ENCODE data around the gene HBA2.
"Not testable (repeated sequence)": the region's sequence is repeated elsewhere in the genome, so short reads cannot be mapped to it uniquely, and the experiment has no call there.

Gene HBA2

DNA sequence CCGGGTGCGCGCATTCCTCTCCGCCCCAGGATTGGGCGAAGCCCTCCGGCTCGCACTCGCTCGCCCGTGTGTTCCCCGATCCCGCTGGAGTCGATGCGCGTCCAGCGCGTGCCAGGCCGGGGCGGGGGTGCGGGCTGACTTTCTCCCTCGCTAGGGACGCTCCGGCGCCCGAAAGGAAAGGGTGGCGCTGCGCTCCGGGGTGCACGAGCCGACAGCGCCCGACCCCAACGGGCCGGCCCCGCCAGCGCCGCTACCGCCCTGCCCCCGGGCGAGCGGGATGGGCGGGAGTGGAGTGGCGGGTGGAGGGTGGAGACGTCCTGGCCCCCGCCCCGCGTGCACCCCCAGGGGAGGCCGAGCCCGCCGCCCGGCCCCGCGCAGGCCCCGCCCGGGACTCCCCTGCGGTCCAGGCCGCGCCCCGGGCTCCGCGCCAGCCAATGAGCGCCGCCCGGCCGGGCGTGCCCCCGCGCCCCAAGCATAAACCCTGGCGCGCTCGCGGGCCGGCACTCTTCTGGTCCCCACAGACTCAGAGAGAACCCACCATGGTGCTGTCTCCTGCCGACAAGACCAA is at the start of gene HBA2:
TSS of gene HBA2 (plus strand) at position 503 of the 568 bp plus-strand sequence. CDS start at position 540, 37 bp downstream.
- not testable (repeated sequence) for DNase-seq

DNA sequence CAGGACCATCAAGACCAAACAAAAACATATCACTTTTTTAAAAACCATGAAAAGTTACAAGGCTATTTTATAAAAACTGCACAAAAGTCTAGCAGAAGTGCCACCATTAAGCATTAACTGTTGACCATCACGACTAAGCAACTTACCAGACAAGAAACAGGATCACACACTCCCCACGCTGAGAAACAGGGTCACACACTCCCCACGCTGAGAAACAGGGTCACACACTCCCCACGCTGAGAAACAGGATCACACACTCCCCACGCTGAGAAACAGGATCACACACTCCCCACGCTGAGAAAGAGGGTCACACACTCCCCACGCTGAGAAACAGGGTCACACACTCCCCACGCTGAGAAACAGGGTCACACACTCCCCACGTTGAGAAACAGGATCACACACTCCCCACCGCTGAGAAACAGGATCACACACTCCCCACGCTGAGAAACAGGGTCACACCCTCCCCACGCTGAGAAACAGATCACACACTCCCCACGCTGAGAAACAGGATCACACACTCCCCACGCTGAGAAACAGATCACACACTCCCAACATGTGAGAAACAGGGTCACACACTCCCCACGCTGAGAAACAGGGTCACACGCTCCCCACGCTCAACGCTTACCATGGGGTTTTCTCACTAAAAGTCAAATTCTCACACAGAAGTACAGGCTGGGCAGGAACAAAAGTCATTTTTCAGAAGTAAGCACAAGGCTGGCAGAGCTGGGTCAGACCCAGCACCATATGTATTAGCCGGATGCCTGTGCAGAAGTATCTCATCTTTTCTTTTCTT is 48.9 kb upstream of the HBA2 start:
- DNase-seq = not testable (repeated sequence)

GRCh38 chr16:125011-125410 is 47.7 kb upstream of the HBA2 start:
- DNase-seq = no peak

GRCh38 chr16:129075-129474 is 43.6 kb upstream of the HBA2 start:
- no peak for DNase-seq

- DNase-seq = no peak
These were observed 42.0 kb upstream of the HBA2 start for GRCh38 chr16:130533-131173.

- no peak for DNase-seq
These were observed 40.6 kb upstream of the HBA2 start for GRCh38 chr16:132120-132519.

DNA sequence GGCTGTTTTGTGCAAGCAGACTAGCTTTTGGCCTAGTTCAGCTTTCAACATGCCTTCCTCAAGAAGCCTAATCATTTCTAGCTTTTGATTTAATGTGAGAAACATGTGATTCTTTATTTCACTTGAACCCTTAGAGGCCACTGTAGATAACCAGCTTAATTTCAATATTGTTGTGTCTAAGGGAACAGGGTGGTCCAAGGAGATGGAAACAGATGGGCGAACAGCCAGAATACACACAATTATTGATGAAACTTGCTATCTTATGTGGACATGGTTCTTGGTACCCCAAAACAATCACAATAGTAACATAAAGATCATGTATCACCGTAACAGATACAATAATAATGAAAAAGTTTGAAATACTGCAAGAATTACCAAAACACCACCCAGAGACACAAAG is 39.0 kb upstream of the HBA2 start:
- no peak for DNase-seq

- peak; percentile 40 for DNase-seq
These were observed 34.6 kb upstream of the HBA2 start for GRCh38 chr16:138049-138417.

DNA sequence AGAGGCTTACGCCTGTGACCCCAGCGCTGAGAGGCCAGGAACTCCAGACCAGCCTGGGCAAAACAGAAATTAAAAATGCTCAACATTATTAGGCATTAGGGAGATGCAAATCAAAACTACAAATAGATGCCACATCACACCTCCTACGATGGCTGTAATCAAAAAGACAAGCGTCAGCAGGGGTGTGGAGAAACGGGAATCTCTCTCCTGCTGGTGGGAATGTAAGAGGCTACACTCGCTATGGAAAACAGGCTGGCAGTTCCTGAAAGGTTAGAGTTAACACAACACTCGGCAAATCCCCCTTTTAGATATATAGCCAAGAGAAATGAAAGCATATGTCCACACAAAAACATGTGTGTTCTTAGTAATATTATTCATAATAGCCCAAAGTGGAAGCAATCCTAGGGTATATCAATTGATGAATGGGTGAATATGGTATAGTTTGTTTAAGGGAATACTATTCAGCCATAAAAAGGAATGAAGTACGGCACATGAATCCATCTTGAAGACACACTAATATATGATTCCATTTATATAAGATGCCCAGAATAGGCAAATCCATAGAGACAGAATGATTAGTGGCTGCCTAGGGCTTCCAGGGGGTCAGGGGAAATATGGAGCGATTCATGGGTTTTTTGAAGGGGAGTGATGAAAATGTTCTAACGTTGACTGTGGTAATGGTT is 32.4 kb upstream of the HBA2 start:
- DNase-seq = no peak

- no peak for DNase-seq
These were observed 30.2 kb upstream of the HBA2 start for GRCh38 chr16:142405-142967.

DNA sequence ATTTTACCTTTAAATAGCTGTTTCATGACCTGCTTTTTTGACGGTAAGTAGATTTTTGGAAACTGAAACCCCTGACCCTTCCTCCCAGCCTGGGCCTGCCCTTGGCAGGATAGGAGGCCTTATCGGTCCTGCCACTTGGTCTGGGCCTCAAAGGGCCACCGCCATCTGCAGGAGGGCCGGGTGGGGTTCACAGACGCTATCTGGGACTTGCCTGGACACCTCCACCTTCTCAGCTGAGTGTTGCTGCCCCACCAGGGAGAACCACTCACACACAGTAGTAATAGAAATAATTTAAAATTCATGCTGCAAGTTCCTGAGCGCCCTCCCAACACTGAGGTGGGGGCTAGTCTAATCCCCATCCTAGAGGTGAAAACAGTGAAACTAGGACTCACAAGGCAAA is 29.6 kb upstream of the HBA2 start:
- no peak for DNase-seq

DNA sequence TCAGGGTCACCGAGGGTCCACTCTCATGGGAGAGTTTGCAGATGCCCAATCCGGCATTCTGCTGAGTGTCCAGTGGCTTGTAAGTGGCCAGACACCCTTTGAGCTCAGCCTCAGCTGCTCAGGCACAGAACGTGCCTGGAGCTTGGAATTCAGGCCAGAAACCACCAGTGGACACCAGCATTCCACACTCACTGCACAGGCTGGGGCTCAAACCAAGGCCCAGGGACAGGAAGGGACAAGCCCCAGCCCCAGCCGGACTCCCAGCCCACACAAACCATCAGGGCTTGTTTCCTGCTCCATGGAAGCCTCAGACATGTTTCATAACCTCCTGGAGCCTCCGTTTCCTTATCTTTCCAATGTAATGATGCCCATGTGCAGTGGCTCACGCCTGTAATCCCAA is 29.2 kb upstream of the HBA2 start:
- no peak for DNase-seq

DNA sequence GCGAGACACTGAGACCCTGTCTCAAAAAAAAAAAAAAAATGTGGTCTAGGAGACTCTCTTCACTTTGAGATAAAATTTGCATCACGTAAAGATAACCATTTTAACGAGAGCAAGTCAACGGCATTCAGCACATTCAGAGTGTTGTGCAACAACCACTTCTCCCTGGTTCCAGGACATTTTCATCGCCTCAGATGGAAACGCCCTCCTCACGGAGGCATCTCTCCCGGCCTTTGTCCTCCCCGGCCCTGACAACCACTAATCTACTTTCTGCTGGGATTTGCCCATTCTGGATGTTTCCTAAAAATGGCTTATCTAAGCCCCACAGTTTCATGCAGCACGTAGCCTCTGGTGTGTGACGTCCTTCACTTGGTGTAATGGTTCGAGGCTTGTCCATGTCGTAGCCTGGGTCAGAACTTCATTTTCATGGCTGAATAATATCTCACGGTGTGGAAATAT is 27.9 kb upstream of the HBA2 start:
- no peak for DNase-seq

- no peak for DNase-seq
These were observed 26.0 kb upstream of the HBA2 start for GRCh38 chr16:146646-147045.

GRCh38 chr16:149024-149660 is 23.5 kb upstream of the HBA2 start:
- no peak for DNase-seq

DNA sequence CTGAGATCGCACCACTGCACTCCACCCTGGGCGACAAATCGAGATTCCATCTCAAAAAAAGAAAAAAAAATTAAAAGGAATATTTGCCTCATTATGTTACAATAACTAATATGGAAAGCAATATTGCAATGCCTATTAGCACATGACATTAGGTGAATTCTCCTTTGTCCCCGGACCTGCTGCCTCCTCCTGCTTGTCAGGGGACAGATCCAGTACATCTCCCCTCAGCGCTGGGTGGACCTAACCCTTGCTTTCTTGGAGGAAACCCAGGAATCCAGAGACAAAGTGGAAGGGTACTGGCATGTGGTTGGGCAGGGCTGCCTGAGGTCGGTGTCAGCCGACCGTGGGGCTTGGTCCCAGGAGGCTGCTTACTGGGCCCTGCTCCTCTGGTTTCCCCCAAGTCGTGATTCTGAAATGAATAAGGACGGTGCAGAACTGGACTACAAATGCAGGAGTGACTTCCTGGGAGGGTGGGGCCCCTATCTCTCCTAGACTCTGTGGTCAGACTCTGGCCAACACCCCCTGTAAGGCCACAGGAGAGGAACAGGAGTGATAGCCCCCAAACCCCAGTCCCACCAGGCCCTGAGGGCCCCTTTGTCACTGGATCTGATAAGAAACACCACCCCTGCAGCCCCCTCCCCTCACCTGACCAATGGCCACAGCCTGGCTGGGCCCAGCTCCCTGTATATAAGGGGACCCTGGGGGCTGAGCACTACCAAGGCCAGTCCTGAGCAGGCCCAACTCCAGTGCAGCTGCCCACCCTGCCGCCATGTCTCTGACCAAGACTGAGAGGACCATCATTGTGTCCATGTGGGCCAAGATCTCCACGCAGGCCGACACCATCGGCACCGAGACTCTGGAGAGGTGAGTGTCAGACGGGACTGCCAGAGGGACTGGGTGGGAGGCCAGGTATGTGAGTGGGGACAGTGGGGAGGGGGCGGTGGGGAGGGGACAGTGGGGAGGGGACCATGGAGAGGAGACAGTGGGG is 20.2 kb upstream of the HBA2 start, which contains the start of gene HBZ:
TSS of gene HBZ (plus strand) at position 504 of the 988 bp plus-strand sequence. CDS start at position 770, 266 bp downstream.
- DNase-seq = no peak

DNA sequence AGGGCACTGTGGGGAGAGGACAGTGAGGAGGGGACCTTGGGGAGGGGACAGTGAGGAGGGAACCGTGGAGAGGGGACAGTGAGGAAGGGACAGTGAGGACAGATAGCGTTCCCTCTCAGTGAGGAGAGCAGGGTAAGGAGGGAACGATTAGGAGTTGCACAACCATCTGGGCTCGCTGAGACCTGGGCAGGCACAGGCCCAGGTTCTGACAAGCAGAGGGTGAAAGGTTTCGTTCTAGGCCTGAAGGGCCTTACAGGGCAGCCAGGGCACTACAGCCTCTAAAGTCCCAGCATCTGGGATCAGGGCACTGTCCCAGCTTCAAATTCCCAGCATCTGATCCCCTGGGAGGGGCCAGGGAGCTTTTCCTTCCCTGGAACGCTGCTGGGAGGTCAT is 19.6 kb upstream of the HBA2 start:
- not testable (repeated sequence) for DNase-seq

DNA sequence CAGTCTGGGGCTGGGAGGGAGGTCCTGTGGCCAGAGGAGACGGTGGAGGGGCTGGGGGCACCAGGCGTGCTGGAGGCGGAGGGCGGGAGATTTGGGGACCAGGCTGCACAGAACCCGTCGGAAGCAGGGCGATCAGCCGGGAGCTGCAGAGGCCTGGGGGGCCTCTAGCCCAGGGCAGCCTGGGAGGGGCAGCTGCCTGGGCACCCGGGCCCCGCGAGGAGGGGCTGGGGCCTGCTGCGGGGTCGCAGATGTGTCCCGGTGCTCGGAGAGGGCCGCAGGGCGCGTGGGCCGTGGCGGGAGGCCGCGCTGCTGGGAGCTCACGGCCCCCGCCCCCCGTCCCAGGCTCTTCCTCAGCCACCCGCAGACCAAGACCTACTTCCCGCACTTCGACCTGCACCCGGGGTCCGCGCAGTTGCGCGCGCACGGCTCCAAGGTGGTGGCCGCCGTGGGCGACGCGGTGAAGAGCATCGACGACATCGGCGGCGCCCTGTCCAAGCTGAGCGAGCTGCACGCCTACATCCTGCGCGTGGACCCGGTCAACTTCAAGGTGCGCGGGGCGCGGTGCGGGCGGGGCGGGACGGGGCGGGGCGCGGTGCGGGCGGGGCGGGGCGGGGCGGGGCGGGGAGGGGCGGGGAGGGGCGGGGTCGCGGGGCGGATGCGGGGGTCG is 19.0 kb upstream of the HBA2 start:
- DNase-seq = not testable (repeated sequence)

GRCh38 chr16:154217-155030 is 18.3 kb upstream of the HBA2 start:
- DNase-seq = no peak

DNA sequence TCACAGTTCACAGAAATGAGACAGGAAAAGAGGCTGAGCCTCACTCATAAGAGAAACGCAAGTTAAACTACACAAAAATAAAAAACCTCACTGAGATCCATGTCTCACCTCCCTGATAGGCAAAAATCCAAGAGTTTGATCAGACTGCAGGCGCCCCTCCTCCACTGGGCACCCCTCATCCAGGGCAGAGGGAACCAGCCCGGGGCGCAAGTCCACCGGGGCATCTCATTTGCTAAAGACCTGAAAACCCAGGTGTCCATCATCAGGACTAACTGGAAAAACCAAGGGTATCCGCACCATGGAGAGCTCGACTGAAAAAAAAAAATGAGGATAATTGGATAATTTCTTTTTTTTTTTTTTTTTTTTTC is 17.7 kb upstream of the HBA2 start:
- no peak for DNase-seq

Measured in activated CD8-positive, alpha-beta memory T cell treated with anti-CD3 and anti-CD28 coated beads, Interleukin-2, amount 50 U/mL, for 4 hours (primary cell).